Measurements from ENCODE around the gene TEAD4.

Gene TEAD4

DNA sequence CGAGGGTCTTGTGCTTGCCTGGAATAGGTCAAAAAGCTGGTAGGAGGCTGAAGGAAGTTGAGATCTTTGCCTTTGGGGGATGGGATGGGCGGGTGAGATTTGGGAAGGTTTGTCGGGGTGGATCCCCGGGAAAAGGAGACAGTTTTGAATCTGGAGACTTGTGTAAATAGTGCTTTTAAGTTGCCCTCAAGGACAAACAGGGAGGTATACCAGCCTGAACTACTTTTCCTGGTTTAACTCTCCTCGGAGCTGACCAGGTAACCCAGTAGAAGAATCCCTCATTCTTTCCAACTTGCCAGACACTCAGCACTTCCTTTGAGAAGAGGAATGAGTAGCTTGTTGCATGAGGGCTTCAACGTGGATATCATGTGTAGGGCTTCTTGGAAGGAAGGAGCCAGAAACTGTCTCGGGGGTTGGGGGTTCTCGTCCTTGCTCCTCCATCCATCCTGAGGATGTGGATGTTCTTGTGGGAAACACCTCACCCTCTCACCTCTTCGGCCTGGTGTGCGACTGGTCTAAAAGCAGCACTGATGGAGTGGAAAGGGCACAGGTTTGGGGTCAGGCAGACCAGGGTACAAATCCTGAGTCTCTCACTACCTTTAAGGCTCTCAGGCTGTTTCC is 1.9 kb downstream of the TEAD4 start:
- no peak for DNase-seq

DNA sequence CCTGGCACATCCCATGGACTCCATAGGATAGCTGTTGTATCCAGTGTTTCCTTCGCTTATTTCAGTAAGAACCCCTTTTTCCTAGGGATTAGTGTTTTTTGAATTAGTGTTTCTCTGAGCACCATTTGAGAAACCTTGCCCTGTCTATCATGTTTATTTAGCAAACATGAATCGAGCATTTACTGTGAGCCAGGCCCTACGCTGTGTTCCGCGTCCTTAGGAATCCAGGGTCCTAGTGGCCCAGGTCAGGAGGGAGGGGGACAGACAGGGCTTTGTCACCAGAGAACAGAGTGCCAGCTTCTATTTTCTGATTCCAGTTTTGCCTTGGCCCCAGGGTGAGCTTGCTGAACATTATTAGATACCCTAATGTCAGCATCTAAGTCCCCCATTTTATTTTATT is 2.5 kb downstream of the TEAD4 start:
- DNase-seq: no peak

DNA sequence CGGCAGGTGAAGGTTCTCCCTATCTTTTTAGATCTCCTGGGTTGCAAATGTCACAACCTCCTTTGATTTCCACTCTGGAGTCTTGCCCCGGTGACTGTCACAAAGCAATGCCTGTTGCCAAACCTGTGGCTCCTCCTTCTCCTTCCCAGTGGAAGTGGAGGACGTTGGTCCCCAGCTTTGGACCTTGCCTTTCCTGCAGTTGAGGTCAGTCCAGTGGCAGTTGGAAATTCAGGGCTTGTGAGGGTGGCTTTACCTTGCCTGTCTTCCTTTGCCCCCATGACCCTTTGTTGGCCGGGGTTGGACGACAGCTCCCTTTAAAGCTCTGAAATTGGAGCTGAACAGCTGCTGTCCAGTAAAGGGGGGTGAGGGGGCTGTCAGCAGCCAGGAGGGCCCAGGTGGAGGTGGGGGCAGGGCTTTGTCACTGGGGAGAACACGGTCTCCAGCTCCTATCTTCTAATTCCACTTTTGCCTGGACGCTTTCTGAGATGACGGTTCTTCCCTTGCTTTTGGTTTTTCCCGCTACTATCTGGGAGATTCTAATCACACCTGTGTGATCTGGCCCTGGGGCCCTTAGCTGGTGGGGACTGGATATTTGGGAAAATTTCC is 4.1 kb downstream of the TEAD4 start:
- no peak for DNase-seq

DNA sequence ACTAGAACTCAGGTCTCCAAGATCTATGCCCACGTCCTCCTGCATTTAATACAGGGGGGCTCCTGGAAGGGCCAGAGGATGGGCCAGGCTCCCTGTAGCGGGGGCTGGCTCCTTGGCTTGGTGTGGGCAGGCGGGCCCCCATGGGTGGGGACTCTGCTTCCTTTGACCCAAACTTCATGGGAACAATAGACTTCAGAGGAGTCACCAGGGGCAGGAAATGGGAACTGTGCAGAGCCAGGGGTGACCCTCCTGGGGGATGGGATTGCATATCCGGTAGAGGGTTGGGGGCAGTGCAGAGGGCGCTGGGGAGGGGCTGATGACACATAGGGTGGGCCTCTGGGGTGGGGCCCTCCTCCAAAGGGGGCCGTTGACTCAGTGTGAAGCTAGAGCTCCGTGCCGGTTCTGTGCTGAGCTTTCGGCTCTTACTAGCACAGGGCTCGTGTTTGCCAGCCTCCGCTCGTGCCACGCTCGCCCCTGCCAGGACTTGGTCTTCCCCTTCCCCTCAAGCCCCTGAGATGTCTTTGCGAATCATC is 4.6 kb downstream of the TEAD4 start:
- no peak for DNase-seq

GRCh38 chr12:2967651-2968050 is 8.5 kb downstream of the TEAD4 start:
- DNase-seq: no peak

DNA sequence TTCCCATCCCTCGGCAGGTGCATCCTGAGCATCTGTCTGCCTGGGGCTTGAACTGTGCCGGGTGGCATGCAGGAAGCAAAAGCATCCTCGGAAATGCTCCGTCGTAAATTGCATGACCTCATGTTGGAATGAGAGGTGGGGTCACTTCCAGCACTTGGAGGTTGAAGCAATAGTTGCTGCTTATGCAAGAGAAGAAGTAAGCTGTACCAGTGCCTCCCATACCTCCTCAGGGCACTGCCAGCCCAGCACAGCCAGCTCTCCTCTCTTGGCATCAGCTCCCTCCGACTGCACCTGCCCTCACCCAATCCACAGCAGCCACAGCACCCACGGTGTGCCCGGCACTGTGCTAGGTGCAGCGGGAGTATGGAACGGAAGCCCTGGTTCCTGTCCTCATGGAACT is 11.5 kb downstream of the TEAD4 start:
- no peak for DNase-seq

DNA sequence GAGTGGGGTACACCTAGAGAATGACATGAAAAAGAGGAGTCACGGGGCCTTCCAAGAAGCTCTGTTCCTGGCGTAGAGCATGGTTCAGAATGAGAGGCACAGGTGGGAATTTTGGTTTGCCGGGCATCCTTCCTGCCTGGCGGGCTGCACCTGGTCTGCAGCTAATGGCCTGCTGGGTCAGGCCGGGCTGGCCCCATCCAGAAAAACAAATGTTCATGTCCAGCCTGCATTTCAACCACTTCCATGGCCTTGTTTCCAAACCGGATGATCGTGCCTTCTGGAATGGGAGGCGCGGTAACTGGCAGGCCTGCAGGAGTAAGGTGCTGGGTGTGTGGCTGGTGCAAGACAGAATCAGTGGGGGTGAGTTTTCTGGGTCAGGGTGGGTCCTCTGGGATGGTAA is 14.4 kb downstream of the TEAD4 start:
- DNase-seq: no peak

DNA sequence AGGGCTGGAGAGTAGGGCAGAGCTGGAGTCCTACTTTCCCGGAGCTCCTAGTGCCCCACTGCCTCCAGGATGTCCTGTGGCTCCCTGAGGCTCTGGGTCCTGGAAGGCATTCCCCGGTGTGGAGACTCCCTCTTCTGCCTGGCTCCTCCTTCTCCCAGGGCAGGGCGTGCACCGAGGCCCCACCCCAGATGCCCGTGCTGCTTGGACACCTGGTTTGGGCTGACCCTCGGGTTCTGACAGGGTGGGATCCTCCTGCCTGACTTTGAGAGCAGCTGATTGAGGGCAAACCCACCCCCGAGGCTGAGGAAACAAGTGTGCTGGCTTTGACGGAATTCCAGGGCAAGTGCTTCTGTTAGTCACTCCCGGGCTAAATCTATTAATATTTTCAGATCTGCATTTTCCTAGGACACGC is 15.4 kb downstream of the TEAD4 start:
- DNase-seq: no peak

DNA sequence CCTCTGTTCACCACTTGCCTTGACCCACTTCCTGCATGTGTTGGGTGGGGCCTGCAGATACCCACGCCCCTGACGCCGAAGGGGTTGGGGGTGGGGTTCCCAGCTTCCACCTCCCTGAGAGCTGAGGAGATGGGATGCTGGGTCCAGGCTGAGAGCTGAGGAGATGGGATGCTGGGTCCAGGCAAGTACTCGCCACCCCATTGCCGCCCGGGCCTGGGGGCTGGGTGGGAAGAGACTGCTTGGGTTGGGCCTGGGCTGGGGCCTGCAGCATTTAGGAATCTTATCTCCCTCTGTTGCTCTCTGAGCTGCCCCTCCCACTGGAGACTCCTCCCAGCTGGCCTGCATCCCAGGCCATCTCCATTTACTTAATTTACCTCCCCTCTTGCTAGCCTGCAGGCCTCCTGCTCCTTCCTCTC is 17.4 kb downstream of the TEAD4 start:
- DNase-seq: no peak

DNA sequence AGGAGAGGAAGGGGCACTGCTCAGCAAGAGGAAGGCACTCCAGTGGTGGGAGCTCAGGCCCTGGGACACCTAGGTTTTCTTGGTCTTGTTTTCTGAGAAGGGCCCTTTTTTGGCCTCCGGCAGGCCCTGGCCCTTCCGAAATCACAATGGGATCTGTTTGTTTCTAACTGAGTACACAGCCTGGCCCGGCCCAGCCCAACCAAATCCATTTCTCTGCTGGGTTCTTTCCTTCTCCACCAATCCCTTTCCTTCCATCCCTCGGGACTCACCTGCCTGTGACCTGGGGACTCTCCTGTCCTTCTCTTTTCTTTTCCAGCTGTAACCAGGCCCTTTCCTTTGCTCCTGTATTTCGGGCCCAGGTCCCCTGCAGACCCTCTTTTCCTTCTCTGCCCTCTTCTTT is 18.6 kb downstream of the TEAD4 start:
- no peak for DNase-seq

GRCh38 chr12:2979806-2980205 is 20.6 kb downstream of the TEAD4 start:
- DNase-seq: no peak

GRCh38 chr12:2980630-2981029 is 21.4 kb downstream of the TEAD4 start:
- no peak for DNase-seq

GRCh38 chr12:2982361-2982760 is 23.2 kb downstream of the TEAD4 start:
- no peak for DNase-seq

- DNase-seq: no peak
Measured at GRCh38 chr12:2984249-2984648, 25.1 kb downstream of the TEAD4 start.

DNA sequence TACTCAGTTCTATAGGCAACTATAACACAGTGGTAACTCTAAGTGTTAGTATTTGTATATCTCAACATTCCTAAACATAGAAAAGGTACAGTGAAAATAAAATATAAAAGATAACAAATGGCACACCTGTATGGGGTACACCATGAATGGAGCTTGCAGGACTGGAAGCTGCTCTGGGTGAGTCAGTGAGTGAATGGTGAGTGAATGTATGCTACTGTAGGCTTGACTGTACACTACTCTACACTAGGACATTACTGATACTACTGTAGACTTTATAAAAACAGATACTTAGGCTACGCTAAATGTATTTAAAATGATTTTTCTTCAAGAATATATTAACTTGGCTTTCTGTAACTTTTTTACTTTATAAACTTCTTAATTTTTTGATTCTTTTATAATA is 25.5 kb downstream of the TEAD4 start:
- no peak for DNase-seq

- DNase-seq: no peak
Measured at GRCh38 chr12:2986876-2987275, 27.7 kb downstream of the TEAD4 start.

DNA sequence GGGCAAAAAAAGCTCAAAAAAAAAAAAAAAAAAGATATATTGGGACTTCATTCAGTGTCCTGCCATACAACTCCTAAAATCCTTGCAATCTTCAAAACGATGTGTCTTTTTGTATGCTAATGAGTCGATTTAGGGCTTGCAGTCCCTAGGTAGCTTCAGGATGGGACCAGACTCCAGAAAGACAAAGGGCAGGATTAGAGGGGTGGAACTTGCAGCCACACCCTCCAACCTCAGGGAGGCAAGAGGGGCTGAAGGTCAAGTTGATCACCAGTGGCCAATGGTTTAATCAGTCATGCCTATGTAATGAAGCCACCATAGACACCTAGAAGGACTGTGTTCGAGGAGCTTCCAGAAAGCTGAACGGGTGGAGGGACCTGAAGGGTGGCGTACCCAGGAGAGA is 29.3 kb downstream of the TEAD4 start:
- DNase-seq: no peak

DNA sequence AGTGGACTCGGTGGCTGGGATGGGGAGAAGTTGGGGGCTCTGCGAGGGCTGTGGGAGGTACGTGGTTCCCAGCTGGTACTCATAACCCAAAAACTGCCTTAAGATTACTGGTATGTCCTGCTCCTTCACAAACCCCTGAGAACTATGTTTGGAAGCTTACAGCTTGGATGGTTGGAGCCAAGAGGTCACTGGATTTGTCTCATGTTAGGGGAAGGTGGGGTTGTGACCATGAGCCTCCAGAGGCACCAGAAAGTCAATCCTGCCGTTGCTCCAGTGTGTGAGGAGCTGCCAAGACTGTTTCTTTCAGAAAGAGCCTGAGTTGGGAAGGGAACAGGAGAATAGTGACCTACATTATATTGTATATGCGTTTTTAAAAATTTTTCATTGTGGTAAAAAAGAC is 33.5 kb downstream of the TEAD4 start:
- no peak for DNase-seq

GRCh38 chr12:2997989-2998670 is 38.9 kb downstream of the TEAD4 start:
- DNase-seq: no peak

- no peak for DNase-seq
Measured at GRCh38 chr12:2998789-2999264, 39.6 kb downstream of the TEAD4 start.

DNA sequence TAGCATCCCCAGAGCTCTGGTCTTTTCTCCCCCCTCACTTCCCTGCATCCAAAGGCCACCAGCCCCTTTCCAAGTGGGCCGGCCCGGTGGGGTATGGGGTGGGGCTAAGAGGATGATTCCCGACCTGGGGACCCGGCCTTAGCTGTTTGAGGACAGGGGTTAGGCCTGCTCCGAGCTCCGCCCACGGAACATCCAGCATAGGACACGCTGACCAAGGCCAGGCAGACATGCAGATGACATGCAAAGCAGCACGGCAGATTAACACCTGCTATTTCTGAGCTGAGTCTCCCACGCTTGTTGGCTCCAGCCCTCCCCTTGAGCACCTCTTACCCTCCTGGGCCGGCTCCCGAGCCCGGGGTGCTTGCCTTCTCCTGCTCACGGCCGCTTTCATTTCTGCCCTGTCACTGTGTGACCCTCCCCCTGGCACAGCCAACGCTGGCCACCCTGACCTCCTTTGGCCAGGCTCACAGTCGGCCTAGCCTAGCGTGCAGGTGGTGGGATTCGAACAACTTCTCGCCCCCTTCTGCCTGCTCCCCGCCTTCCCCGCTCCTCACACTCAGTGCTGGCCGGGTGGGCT is 40.2 kb downstream of the TEAD4 start:
- DNase-seq: no peak

GRCh38 chr12:3000548-3001275 is 41.5 kb downstream of the TEAD4 start:
- DNase-seq: no peak

DNA sequence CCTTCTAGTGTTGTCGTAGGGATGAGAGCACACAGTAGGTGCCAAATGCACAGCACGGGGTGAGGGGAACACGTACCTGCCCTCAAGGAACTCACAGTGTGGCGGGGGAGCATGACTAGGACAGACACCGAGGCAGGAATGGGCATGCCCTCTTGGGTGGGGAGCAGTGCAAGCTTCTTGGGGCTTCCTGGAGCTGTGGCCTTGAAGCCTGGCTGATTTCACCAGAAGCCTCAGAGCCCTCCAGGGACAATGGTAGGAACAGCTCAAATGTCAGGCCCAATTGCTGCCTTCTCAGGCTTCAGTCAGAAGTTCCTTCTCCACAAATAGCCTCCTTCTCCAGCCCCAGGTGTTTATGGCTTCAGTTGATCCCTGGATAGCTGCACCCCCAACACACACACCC is 43.4 kb downstream of the TEAD4 start:
- DNase-seq: no peak

All from NCI-H1930 (cell line).